Measurements from ENCODE around the gene SPATS2L.

SPATS2L gene

GRCh38 chr2:200279857-200280256, 26.6 kb upstream of the SPATS2L start:
- TF ChIP-seq CTCF (IDR thresholded peaks at IDR 0.05; ENCODE audit: insufficient read depth, low read length, poor library complexity, severe bottlenecking) = no peak
- DNase-seq (ENCODE audit: extremely low read depth, insufficient read length) = no peak
- no peaks in the 10 kb centered on the region for H3K27me3 ChIP-seq (replicated peaks; ENCODE audit: control insufficient read depth, insufficient read depth, low read length)
- no peak overlapping the region for H3K4me3 ChIP-seq (replicated peaks; ENCODE audit: low read depth, low read length)
- no peaks in the 10 kb centered on the region for H3K36me3 ChIP-seq (ENCODE audit: control insufficient read depth, insufficient read depth, low read length)

DNA sequence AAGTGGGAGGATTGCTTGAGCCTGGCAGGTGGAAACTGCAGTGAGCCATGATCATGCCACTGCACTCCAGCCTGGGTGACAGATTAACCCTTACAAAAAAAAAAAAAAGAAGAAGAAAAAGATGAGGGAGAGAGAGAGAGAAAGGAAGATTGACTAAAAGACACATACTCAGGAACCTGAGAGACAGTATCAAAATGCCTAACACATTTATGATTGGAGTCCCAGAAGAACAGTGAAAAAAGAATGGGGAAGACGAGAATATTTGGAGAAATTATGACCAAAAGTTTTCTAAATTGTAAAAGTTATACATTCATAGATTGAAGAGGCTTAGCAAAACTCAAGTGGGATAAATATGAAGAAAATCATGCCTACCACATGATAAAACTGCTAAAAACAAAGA, 19.9 kb upstream of the SPATS2L start:
- DNase-seq (ENCODE audit: extremely low read depth, insufficient read length) = no peak
- H3K4me3 ChIP-seq (replicated peaks; ENCODE audit: low read depth, low read length) = no peak overlapping the region
- no peaks in the 10 kb centered on the region for H3K36me3 ChIP-seq (ENCODE audit: control insufficient read depth, insufficient read depth, low read length)
- peaks cover 1% of the 10 kb centered on the region for H3K27me3 ChIP-seq (replicated peaks; ENCODE audit: control insufficient read depth, insufficient read depth, low read length)
- no peak for TF ChIP-seq CTCF (IDR thresholded peaks at IDR 0.05; ENCODE audit: insufficient read depth, low read length, poor library complexity, severe bottlenecking)

DNA sequence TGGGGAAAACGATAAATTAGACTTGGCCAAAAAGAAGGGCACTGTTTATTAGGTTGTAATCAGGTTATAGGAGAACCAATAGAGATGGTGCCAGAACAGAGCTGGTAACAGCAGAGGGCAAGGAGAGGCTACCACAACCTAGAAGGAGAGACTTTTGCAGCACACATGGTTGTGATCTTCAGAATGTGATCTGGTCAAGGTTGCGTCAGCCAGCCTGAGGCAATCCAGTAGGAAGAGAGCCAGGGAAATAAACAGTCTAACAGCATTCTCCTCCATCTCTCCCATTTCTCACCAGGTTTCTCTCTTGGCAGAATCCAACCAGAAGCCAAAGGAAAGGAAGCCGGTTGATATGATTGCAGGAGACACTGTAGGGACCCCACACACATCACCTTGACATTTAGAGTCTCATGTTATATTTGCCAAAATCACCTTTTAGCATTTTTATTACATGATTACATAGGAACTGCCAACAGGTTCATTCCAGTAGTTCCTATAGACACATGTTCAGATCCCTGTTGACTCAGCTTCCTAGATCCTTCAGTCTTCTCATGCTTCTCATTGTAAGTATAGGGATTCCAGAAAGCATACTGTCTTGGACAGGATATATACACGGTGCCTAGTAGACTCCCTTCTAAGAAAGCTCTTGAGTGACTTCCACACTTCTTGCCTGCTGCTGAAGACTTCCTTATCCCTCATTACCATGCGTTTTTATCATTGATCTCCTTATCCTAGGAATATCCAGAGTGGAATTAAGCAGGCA, 17.6 kb upstream of the SPATS2L start:
- no peaks in the 10 kb centered on the region for H3K36me3 ChIP-seq (ENCODE audit: control insufficient read depth, insufficient read depth, low read length)
- H3K4me3 ChIP-seq (replicated peaks; ENCODE audit: low read depth, low read length) = no peak overlapping the region
- peaks cover 1% of the 10 kb centered on the region for H3K27me3 ChIP-seq (replicated peaks; ENCODE audit: control insufficient read depth, insufficient read depth, low read length)
- no peak for TF ChIP-seq CTCF (IDR thresholded peaks at IDR 0.05; ENCODE audit: insufficient read depth, low read length, poor library complexity, severe bottlenecking)
- DNase-seq (ENCODE audit: extremely low read depth, insufficient read length) = no peak

DNA sequence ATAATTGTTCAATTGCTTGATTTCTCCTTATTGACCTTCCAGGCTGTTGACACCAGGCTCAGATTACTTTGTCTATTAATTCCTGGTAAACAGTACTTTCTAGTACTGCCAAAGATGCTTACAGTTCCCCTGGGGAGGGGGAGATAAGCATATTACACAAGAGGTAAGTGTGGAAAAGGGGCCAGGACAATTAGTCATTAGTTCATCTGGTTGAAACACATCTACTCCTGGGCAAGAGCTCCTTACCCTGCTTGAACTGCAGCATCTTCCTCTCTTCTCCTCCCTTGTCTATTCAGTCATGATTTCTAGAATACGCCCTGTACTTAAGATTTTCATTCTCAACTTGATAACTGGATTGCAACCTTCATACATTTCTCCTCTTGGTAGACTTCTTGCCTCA, 10.4 kb upstream of the SPATS2L start:
- Histone ChIP-seq H3K4me3 (replicated peaks; ENCODE audit: low read depth, low read length) (no peak overlapping the region), H3K36me3 (ENCODE audit: control insufficient read depth, insufficient read depth, low read length) (no peaks in the 10 kb centered on the region), H3K27me3 (replicated peaks; ENCODE audit: control insufficient read depth, insufficient read depth, low read length) (no peaks in the 10 kb centered on the region)
- no peak for DNase-seq (ENCODE audit: extremely low read depth, insufficient read length)
- no peak for TF ChIP-seq CTCF (IDR thresholded peaks at IDR 0.05; ENCODE audit: insufficient read depth, low read length, poor library complexity, severe bottlenecking)

- H3K4me3 ChIP-seq (replicated peaks; ENCODE audit: low read depth, low read length) = no peak overlapping the region
- no peak for DNase-seq (ENCODE audit: extremely low read depth, insufficient read length)
- no peaks in the 10 kb centered on the region for H3K27me3 ChIP-seq (replicated peaks; ENCODE audit: control insufficient read depth, insufficient read depth, low read length)
- H3K36me3 ChIP-seq (ENCODE audit: control insufficient read depth, insufficient read depth, low read length) = no peaks in the 10 kb centered on the region
- TF ChIP-seq CTCF (IDR thresholded peaks at IDR 0.05; ENCODE audit: insufficient read depth, low read length, poor library complexity, severe bottlenecking) = no peak
Observed at GRCh38 chr2:200297100-200297499, 9.4 kb upstream of the SPATS2L start.

DNA sequence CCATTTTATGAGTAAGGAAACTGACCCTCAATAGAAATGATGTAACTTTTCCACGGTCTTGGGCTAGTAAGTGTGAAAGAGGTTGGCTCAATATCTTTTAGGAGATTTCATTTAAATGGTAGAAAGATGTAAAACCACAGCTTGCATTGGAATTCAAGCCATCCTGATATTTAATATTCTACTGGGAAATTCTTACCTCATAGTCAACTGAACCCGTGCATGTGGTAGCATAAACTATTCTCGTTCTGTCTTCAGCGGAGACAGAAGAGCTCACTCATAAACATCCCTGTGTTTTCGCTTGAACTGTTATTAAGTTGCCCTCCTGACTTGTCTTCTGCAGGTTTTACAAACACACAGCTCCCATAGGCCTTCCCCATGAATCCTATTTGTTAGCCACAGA, 8.5 kb upstream of the SPATS2L start:
- no peak overlapping the region for H3K4me3 ChIP-seq (replicated peaks; ENCODE audit: low read depth, low read length)
- TF ChIP-seq CTCF (IDR thresholded peaks at IDR 0.05; ENCODE audit: insufficient read depth, low read length, poor library complexity, severe bottlenecking) = no peak
- DNase-seq (ENCODE audit: extremely low read depth, insufficient read length) = no peak
- no peaks in the 10 kb centered on the region for H3K27me3 ChIP-seq (replicated peaks; ENCODE audit: control insufficient read depth, insufficient read depth, low read length)
- no peaks in the 10 kb centered on the region for H3K36me3 ChIP-seq (ENCODE audit: control insufficient read depth, insufficient read depth, low read length)

All from GM06990 (cell line).